Measurements from ENCODE around the gene TEX2. TPM values are rescaled to one million over a fixed set of nuclear protein-coding genes. Genes with fewer than 3 reads are reported as not detected.

The TEX2 gene
- total and polyA plus RNA-seq, 2 of the 13 experiments (the other 11 are each of a cell fraction or from before 2014, with no cell fraction given): 21.4 to 37.7 TPM

GRCh38 chr17:64147110-64148016, 115.7 kb downstream of the TEX2 start (continued):
- TF ChIP-seq ZNF10 (CRISPR knock-in tag; IDR thresholded peaks at IDR 0.05; ENCODE audit: borderline replicate concordance, low read depth): no peak
- TF ChIP-seq, protein P1, sequence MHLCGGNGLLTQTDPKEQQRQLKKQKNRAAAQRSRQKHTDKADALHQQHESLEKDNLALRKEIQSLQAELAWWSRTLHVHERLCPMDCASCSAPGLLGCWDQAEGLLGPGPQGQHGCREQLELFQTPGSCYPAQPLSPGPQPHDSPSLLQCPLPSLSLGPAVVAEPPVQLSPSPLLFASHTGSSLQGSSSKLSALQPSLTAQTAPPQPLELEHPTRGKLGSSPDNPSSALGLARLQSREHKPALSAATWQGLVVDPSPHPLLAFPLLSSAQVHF (CRISPR knock-in tag; IDR thresholded peaks at IDR 0.05): peak; percentile 50; the same call in 1 of the 2 replicates
- no peak for TF ChIP-seq LCORL (IDR thresholded peaks at IDR 0.05)
- peak; percentile 31; the same call in 1 of the 2 replicates for TF ChIP-seq LCORL (CRISPR knock-in tag; IDR thresholded peaks at IDR 0.05)
- TF ChIP-seq ZNF17 (CRISPR knock-in tag; IDR thresholded peaks at IDR 0.05): no peak
- no peak; the same call in 1 of the 2 replicates for TF ChIP-seq NFYB (CRISPR knock-in tag; IDR thresholded peaks at IDR 0.05)
- no peak for TF ChIP-seq NFRKB (IDR thresholded peaks at IDR 0.05)
- no peak; the same call in 1 of the 2 replicates for TF ChIP-seq ZNF292 (CRISPR knock-in tag; IDR thresholded peaks at IDR 0.05; ENCODE audit: borderline replicate concordance, low read depth)
- peak; percentile 95 for TF ChIP-seq ZC3H4 (CRISPR knock-in tag; IDR thresholded peaks at IDR 0.05; ENCODE audit: borderline replicate concordance)
- no peak for TF ChIP-seq HOMEZ (CRISPR knock-in tag; IDR thresholded peaks at IDR 0.05; ENCODE audit: low read depth)
- no peak for TF ChIP-seq ZBTB10 (CRISPR knock-in tag; IDR thresholded peaks at IDR 0.05; ENCODE audit: borderline replicate concordance)
- TF ChIP-seq, protein P2, sequence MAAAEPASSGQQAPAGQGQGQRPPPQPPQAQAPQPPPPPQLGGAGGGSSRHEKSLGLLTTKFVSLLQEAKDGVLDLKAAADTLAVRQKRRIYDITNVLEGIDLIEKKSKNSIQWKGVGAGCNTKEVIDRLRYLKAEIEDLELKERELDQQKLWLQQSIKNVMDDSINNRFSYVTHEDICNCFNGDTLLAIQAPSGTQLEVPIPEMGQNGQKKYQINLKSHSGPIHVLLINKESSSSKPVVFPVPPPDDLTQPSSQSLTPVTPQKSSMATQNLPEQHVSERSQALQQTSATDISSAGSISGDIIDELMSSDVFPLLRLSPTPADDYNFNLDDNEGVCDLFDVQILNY (CRISPR knock-in tag; conservative IDR thresholded peaks at IDR 0.05): no peak
- no peak; the same call in 1 of the 2 replicates for TF ChIP-seq CAMTA2 (CRISPR knock-in tag; IDR thresholded peaks at IDR 0.05; ENCODE audit: borderline replicate concordance)
- no peak for TF ChIP-seq MAFG (CRISPR knock-in tag; IDR thresholded peaks at IDR 0.05)
- peak; percentile 72 for TF ChIP-seq HOXA5 (CRISPR knock-in tag; IDR thresholded peaks at IDR 0.05)
- TF ChIP-seq SRSF4 (IDR thresholded peaks at IDR 0.05; ENCODE audit: low read depth, low read length, poor library complexity, severe bottlenecking): peak; percentile 86
- TF ChIP-seq ZFX (CRISPR knock-in tag; IDR thresholded peaks at IDR 0.05; ENCODE audit: low read depth): peak; percentile 53; the same call in 1 of the 2 replicates
- TF ChIP-seq ZNF577 (CRISPR knock-in tag; IDR thresholded peaks at IDR 0.05; ENCODE audit: borderline replicate concordance, low read depth): no peak; the same call in 1 of the 2 replicates
- no peak for TF ChIP-seq SRSF9 (IDR thresholded peaks at IDR 0.05; ENCODE audit: borderline replicate concordance, insufficient read depth, low read depth, low read length, poor library complexity, severe bottlenecking)
- TF ChIP-seq SALL2 (CRISPR knock-in tag; IDR thresholded peaks at IDR 0.05): no peak; the same call in 1 of the 2 replicates
- TF ChIP-seq, protein P3, sequence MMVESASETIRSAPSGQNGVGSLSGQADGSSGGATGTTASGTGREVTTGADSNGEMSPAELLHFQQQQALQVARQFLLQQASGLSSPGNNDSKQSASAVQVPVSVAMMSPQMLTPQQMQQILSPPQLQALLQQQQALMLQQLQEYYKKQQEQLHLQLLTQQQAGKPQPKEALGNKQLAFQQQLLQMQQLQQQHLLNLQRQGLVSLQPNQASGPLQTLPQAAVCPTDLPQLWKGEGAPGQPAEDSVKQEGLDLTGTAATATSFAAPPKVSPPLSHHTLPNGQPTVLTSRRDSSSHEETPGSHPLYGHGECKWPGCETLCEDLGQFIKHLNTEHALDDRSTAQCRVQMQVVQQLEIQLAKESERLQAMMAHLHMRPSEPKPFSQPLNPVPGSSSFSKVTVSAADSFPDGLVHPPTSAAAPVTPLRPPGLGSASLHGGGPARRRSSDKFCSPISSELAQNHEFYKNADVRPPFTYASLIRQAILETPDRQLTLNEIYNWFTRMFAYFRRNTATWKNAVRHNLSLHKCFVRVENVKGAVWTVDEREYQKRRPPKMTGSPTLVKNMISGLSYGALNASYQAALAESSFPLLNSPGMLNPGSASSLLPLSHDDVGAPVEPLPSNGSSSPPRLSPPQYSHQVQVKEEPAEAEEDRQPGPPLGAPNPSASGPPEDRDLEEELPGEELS (CRISPR knock-in tag; IDR thresholded peaks at IDR 0.05): peak; percentile 31; the same call in 1 of the 2 replicates

Data from HepG2 (cell line).